Left renal cortex interstitium (tissue), 4 donors: ENCODE data around the gene CCDC191. TPM values are rescaled to one million over a fixed set of nuclear protein-coding genes. Genes with fewer than 3 reads are reported as not detected.
A peak's percentile ranks its signal among the peaks of the same experiment; 100 is the strongest.

Experiments used
- DNase-seq, 4 donors: peaks; one replicate each; pipeline ENCODE4 v3.0.0-alpha.2; 2013; ENCODE audit warnings: low read depth in 4 of 4, low spot score in 2 of 4, missing footprints in 1 of 4
- polyA plus RNA-seq, 4 donors: library from polyadenylated mRNA; unstranded; fragments of 120-200 nt; gene quantifications; one replicate each; pipeline ENCODE4 v1.2.1, GENCODE V29; 2013; ENCODE audit not compliant: insufficient read length in 4 of 4

CCDC191 gene, protein sequence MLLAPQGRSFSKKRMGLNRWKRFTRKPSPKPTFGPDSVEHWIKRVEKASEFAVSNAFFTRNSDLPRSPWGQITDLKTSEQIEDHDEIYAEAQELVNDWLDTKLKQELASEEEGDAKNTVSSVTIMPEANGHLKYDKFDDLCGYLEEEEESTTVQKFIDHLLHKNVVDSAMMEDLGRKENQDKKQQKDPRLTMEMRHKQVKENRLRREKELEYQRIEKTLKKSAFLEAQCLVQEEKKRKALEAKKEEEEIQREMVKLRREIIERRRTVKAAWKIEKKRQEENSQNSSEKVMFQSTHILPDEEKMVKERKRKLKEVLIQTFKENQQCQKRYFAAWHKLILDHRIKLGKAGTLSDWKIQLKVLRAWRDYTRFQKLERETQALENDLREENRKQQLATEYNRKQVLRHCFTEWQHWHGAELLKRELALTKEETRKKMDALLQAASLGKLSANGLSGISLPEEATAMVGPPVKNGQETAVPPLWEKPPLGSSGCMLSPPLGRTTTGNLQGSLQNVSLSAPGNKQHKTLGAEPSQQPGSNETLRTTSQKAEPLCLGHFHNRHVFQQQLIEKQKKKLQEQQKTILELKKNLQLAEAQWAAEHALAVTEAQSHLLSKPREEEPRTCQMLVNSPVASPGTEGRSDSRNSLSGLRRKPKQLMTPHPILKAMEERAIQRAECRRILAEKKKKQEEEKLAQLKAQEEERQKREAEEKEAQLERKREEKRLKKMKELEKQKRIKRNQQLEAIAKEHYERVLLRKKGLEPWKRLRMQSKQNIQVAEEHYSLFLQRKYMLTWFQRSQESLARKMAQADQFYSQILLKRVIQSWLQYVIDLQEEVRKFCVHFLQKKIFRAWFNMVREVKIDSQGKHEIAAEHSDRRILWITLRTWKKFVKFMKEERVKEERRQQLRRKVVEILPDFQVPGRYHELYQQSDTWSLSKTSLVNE
- polyA plus RNA-seq, result 10 to 100 TPM; 11.6 to 27.3 (median 20.1) TPM

DNA sequence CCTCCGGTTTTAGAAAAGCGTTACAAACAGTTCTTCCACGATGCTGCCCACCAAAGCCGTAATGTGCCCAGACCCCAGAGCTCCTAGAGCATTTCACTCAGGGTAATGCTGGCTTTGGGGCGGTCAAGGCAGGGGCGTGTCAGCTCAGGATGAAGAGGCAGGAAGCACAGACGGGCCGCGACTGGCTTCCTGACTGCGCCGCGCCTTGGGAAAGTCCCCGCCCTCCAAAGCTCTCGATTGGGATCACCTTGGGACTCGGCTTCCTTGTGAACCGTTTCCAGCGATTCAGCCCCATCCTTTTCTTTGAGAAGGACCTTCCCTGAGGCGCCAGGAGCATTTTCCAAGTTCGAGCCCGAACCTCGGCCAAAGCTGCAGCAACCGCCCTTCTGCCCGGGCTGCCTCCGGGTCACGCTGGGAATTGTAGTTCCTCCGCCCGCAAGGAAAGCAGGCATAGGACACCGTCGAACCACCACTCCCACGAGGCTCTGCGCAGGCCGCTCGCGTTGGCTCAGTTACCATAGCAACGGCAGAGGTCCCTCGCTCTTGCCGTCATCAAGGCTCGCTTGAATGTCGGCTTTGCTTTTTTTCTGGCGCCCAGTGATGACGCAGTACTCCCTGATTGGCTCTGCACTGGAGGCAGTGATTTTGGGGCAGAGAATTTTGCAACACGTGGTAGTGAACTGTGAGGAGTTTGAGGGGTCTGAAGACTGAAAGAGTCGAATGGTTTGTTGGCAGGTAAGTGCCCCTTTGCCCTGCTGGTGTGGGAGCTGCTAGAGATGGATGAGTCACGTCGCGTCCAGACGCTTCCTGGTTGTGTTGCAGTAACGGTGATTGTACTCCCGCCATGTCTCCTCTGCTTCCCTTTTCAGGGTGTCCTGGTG is at the start of gene CCDC191, which contains the start of gene QTRT2:
CCDC191 (minus strand) TSS at position 397 of the 881 bp plus-strand sequence; CDS start at position 337, 60 bp downstream.
QTRT2 (plus strand) TSS at position 608 of the 881 bp plus-strand sequence. CDS start 8,521 bp downstream, outside the sequence.
- peak; percentile 98 to 100 (median 98) for DNase-seq

GRCh38 chr3:114104414-114104813 is 48.1 kb upstream of the CCDC191 start:
- no peak for DNase-seq

DNA sequence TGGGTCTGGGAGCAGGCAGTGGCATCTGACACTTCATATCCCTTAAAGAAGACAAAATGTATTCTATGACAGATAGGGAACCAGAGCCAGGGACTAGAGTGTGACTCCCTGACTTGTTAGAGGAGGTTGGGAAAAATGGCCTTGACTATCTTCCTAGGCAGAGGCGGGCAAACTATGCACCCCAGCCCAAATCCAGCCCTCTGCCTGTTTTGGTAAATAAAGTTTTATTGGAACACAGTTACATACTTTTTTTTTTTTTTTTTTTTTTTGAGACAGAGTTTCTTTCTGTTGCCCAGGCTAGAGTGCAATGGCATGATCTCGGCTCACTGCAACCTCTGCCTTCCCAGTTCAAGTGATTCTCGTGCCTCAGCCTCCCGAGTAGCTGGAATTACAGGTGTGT is 47.5 kb upstream of the CCDC191 start:
- no peak for DNase-seq

GRCh38 chr3:114103181-114103580 is 46.9 kb upstream of the CCDC191 start:
- DNase-seq, result no peak

DNA sequence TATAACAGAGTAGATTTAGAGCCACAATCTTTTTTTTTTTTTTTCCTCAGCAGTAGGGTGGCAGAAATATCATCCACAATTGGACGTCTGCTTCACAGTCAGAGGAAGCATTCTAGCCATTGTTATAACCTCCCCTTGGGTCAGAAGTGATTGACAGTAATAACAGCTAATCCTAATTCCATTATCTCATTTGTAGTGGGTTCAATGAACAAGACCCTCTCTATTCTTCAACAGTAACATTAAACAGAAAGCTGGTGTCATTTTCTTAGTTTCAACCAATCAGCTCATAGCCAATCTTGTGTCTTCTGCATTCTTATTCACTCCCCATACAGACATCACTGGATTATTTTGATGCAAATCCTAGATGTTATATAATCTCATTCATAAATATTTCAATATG is 44.8 kb upstream of the CCDC191 start:
- no peak for DNase-seq

GRCh38 chr3:114095796-114096195 is 39.5 kb upstream of the CCDC191 start:
- no peak for DNase-seq

- no peak for DNase-seq
Measured at GRCh38 chr3:114093596-114093995, 37.3 kb upstream of the CCDC191 start.

DNA sequence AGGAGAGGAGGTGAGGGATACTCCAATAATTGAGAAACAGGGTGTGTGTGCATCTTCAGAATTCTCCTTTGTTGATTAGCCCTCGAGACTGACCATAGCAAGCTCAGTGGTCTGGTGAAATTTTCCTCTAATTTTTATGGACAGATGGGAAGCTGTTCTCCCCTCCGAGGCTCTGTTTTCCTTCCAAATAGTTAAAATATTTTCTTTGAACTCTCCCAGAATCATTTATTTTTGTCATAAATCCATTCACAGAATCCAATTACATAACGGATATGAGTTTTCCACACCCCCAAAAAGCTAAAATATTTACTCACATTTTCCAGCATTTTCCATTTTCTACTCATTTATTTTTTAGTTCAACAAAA is 36.7 kb upstream of the CCDC191 start:
- DNase-seq, result no peak

GRCh38 chr3:114092151-114093015 is 36.1 kb upstream of the CCDC191 start:
- no peak for DNase-seq

- no peak for DNase-seq
Measured at GRCh38 chr3:114089675-114090074, 33.3 kb upstream of the CCDC191 start.

GRCh38 chr3:114086356-114086755 is 30.0 kb upstream of the CCDC191 start:
- DNase-seq, result no peak

DNA sequence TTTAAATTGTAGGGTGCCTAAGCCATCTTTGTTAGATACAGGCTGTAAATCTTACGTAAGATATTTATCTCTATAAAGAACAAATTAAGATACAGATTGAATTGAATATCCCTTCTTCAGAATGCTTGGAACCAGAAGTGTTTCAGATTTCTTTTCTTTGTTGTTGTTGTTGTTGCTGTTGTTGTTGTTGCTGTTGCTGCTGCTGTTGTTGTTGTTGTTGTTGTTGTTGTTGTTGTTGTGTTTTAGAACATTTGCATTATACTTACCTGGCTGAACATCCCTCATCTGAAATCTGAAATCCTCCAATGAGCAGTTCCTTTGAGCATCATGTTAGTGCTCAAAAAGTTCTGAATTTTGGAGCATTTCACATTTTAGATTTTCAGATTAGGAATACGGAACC is 26.8 kb upstream of the CCDC191 start:
- DNase-seq, result no peak

GRCh38 chr3:114081037-114081436 is 24.7 kb upstream of the CCDC191 start:
- no peak for DNase-seq

DNA sequence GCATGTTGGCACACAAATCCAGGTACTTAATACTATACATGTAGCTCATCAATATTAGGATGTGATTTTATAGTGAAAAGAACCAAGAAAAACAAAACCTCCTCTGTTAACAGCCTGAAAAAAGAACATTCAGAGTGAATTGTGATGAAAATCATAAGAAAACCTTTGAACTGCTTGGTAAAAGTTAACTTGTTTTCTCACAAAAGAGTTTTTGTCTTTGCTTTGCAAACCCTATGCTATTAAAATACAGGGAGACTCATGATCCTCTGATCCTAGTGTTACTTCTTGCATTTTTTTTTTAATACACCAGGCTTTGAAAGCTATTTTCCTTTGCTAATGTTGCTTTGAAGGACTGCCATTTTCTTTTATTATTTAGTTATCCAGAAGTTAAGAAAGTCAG is 23.9 kb upstream of the CCDC191 start:
- no peak for DNase-seq

DNA sequence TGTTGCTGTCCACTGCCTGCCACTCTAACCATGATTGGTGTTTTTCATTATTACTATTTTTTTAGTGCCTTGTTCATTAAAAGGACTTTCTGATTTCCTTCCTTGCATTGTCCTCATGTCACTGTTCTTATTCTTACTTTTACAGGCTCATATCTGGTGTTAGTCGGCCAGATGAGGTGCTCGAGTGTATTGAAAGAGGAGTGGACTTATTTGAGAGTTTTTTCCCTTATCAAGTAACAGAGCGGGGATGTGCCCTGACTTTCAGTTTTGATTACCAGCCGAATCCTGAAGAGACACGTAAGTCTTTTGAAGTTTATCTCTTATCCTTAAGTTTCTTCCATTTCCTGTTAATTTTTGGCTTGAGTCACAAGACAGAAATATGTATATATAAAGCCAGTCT is 23.4 kb upstream of the CCDC191 start:
- DNase-seq, result no peak

- no peak for DNase-seq
Measured at GRCh38 chr3:114078126-114078525, 21.8 kb upstream of the CCDC191 start.

DNA sequence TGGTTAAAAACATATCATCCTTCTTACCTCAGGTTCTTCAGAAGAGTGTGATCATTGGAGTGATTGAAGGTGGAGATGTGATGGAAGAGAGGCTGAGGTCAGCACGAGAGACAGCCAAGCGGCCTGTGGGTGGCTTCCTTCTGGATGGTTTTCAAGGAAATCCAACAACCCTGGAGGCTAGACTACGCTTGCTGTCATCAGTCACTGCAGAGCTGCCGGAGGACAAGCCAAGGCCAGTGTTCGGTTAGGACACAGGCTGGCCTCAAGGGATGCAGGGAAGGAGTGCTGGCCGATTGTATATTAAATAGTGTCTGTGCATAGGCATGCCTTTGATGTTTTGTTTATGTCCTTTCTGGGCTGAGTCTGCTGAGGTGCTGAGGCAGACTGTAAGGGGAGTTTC is 20.4 kb upstream of the CCDC191 start:
- no peak for DNase-seq

DNA sequence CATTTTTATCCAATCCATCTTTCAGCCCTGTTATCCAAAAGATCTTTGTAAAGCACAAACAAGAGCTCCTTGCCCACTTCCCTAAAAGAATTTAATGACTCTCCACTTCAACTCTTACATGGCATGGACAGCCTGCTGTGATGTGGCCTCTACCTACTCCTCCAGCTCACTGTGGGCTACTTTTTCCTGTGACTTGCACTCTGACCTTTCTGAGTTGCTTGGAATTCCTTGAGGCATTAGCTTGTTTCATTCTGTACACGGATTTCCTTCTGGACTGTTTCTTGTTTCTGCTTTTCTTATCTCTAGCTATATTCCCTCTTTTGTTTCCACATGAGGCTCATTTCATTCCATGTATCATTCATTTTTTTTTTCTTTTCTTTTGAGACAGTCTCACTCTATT is 15.5 kb upstream of the CCDC191 start:
- no peak for DNase-seq

DNA sequence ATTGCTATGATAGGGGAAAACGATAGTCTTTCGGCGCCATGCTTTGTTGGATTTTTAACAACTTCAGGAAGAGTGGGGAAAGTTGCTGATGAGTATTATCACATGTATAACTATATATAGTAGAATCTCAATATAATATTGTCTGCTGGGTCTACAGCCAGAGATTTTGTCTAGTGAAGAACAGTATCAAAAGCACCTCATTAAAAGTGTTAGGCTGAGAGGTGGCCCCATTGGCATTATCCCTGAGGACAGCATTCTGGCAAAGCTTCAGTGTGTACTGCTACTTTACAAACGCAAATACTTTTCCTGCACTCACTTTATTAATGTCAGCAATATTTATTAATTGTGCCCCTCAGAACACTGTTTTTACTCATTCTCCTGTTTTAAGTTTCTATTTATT is 12.0 kb upstream of the CCDC191 start:
- DNase-seq, result no peak
